ENCODE results near the gene DHX38. TPM values are rescaled to one million over a fixed set of nuclear protein-coding genes. Genes with fewer than 3 reads are reported as not detected.

Gene DHX38
- total and polyA plus RNA-seq, 2 of the 13 experiments (the other 11 are each of a cell fraction or from before 2014, with no cell fraction given), result 54.4 to 85.9 TPM

GRCh38 chr16:72124761-72125634, 31.4 kb downstream of the DHX38 start (continued):
- TF ChIP-seq ZNF713 (CRISPR knock-in tag; IDR thresholded peaks at IDR 0.05) (no peak), ZNF263 (CRISPR knock-in tag; IDR thresholded peaks at IDR 0.05) (0 out of 2 replicates have a peak, but pooled peaks have one; percentile 62), ZNF749 (CRISPR knock-in tag; IDR thresholded peaks at IDR 0.05; ENCODE audit: borderline replicate concordance) (no peak), PHF21A (CRISPR knock-in tag; IDR thresholded peaks at IDR 0.05) (no peak), ATF6 (CRISPR knock-in tag; conservative IDR thresholded peaks at IDR 0.05) (no peak), RBM22 (optimal IDR thresholded peaks at IDR 0.05; ENCODE audit: low read length) (no peak), RERE (CRISPR knock-in tag; IDR thresholded peaks at IDR 0.05; ENCODE audit: low read depth) (no peak), ZC3H13 (CRISPR knock-in tag; IDR thresholded peaks at IDR 0.05) (no peak), ZNF432 (CRISPR knock-in tag; IDR thresholded peaks at IDR 0.05; ENCODE audit: borderline replicate concordance) (no peak), RFX3 (CRISPR knock-in tag; IDR thresholded peaks at IDR 0.05) (no peak), GTF3A (CRISPR knock-in tag; conservative IDR thresholded peaks at IDR 0.05) (no peak), ZNF776 (CRISPR knock-in tag; IDR thresholded peaks at IDR 0.05) (no peak), TERF1 (CRISPR knock-in tag; IDR thresholded peaks at IDR 0.05) (no peak), LCORL (IDR thresholded peaks at IDR 0.05) (0 out of 2 replicates have a peak, but pooled peaks have one; percentile 29), LCORL (CRISPR knock-in tag; IDR thresholded peaks at IDR 0.05) (0 out of 2 replicates have a peak, but pooled peaks have one; percentile 63), CEBPB (IDR thresholded peaks at IDR 0.05; ENCODE audit: borderline replicate concordance, low read depth, low read length) (no peak), RFXAP (CRISPR knock-in tag; IDR thresholded peaks at IDR 0.05; ENCODE audit: borderline replicate concordance) (peak; percentile 75; the same call in 1 of the 2 replicates), ZFP36L2 (CRISPR knock-in tag; IDR thresholded peaks at IDR 0.05) (no peak), ZBTB14 (CRISPR knock-in tag; IDR thresholded peaks at IDR 0.05) (no peak), ONECUT2 (CRISPR knock-in tag; IDR thresholded peaks at IDR 0.05) (peak; percentile 37; the same call in 1 of the 2 replicates)
